ENCODE measurements around the gene CKS1B. TPM values are rescaled to one million over a fixed set of nuclear protein-coding genes. Genes with fewer than 3 reads are reported as not detected.

The CKS1B gene
- total RNA-seq, 1 donor from 2014 or later = 16.0 TPM

DNA sequence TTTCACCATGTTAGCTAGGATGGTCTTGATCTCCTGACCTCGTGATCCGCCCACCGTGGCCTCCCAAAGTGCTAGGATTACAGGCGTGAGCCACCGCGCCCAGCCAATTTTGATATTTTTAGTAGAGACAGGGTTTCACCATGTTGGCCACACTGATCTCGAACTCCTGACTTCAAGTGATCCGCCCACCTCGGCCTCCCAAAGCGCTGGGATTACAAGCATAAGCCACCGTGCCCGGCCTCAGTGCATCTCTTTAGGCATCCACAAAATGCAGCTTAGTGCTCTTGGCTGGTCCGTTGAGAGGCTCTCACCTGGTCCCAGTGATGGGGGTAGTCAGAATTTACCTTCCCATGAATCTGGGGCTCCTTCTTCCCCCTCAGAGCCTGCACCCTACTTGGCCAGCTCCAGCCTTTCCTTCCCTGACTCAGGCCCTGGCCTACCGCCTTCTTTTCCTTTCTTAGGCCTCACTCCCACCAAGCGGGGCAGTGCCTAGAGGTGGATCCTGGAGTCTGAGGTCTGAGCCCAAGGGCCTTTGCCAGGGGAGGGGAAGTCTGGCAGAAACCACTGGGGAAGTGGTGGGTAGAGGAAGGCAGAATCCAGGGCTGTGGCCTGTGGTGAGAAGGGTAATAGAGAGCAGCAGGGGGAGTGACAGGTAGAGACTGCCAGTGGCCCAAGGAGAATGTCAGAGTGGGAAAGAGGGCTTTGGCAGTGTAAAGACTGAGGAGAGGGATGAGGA lies 22.7 kb downstream of the CKS1B start:
- intact Hi-C loops (cut with DNase I) = no loop called here
- no peak for DNase-seq (ENCODE audit: low spot score)

DNA sequence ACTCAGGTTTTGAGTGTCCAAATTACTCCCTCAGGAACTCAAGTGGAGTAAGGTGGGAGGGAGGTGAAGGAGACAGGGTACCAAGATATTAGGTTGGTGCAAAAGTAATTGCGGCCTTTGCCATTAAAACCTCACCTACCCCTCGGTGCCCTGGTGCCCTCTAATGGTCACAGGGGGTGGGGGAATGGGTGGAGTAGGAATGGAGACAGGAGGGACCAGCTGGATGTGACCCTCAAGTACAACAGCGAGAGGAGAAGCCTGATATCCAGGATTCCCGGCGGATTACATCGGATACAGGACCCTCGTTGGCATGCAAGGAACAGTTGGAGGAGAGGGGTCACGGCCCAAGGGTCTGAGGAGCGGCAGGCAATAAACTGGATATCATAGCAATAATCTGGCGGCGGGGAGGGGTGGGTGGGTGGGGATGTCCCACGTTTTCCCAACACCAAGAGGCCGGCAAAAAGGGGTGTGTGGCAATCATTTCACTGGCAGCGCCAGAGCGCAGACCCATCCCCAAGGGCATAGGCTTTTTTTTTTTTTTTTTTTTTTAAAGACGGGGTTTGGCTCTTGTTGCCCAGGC lies 23.8 kb downstream of the CKS1B start:
- no peak for DNase-seq (ENCODE audit: low spot score)
- intact Hi-C loops (cut with DNase I) = loop anchor here (2.0 kb wide), 1 partner anchor 35 kb away; no protein-coding TSS in a partner anchor

DNA sequence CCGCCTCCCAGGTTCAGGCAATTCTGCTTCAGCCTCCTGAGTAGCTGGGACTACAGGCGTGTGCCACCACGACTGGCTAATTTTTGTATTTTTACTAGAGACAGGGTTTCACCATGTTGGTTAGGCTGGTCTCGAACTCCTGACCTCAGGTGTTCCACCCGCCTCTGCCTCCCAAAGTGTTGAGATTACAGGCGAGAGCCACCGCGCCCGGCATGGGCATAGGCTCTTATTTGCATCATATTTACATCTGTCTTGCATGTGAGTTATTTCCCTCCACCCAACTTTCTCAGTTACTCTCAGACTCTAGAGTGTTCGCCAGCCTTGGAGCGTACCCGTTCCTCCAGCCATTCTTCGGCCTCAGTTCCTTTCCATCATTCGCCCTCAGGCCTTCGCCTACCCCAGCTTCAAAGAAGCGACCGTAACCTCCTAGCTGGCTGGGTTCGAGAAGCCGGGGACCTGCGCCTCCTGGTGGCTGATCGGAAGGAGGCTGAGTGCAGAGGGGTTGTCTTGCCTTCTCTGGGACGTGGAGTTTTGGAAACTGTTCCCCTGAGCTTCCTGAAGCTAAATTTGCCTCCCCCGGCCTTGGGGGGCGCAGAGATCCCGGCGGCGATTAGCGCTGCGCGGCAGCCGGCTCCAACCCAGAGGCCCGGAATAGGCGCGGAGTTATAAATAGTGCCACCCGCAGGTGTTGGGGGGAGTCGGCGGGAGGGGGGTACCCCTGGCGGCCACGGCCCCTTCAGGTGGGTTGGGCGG lies 24.5 kb downstream of the CKS1B start:
- intact Hi-C loops (cut with DNase I) = loop anchor here (2.0 kb wide), 1 partner anchor 36 kb away; no protein-coding TSS in a partner anchor
- DNase-seq (ENCODE audit: low spot score) = peak; percentile 91

DNA sequence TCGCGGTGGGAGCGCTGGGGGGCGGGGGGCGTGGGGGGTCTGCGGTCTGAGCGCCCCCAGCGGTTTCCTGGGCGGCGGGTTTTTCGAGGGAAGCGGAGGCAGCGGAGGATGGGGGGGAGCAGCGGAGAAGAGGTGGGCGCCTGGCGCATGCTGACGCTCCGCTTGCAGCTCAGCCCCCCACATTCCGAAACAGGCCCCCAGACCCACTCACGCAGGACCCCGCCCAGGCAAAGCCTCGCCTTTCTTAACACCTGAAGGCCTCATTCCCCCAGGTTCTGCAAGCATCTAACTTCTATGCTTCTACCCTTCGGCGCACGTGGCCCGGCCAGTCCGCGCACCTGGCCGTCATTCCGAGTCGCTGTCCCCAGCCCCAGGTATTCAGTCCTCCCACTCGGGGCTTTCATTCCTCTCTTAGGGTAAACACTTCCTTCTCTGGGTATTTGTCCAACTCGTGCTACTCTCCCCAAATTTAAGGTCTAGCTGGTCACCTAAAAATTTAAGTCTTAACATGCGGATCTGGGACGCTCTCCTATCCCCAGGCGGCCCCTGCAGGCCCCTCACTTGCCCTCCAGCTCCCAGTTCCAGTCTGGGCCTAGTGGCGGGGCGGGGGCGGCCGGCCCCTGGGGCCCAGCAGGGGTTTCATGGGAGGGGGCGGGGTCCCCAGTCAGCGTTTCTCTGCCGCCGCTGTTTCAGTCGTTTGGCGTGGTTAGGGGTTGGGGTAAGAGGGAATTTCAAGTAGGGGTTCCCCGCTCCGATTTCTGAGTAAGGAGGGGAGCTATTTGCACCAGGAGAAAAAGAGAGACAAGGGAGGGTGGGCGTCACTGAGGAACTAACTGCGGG lies 25.3 kb downstream of the CKS1B start:
- DNase-seq (ENCODE audit: low spot score) = no peak
- intact Hi-C loops (cut with DNase I) = loop anchor here (2.0 kb wide), 4 partner anchors 17 to 441 kb away; partner anchors contain the start of genes CKS1B and UBE2Q1

DNA sequence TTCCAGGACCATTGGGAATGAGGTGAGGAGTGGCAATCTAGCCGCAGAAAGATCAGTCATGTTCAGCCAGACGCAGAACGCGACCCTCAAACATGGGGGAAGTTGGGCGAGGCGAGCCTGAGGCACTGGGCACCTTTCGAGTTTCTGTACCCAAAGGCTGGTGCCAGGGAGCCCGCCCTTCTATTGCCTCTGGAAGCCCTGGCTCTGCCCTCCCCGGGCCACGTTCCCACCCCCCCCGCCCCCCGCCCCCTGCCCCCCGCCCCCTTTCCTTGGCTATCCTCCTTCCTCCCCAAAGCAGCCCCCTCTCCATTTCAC lies 25.9 kb downstream of the CKS1B start:
- intact Hi-C loops (cut with DNase I) = loop anchor here (2.0 kb wide), 3 partner anchors 16 to 442 kb away; partner anchors contain the start of genes CKS1B and UBE2Q1
- DNase-seq (ENCODE audit: low spot score) = no peak

DNA sequence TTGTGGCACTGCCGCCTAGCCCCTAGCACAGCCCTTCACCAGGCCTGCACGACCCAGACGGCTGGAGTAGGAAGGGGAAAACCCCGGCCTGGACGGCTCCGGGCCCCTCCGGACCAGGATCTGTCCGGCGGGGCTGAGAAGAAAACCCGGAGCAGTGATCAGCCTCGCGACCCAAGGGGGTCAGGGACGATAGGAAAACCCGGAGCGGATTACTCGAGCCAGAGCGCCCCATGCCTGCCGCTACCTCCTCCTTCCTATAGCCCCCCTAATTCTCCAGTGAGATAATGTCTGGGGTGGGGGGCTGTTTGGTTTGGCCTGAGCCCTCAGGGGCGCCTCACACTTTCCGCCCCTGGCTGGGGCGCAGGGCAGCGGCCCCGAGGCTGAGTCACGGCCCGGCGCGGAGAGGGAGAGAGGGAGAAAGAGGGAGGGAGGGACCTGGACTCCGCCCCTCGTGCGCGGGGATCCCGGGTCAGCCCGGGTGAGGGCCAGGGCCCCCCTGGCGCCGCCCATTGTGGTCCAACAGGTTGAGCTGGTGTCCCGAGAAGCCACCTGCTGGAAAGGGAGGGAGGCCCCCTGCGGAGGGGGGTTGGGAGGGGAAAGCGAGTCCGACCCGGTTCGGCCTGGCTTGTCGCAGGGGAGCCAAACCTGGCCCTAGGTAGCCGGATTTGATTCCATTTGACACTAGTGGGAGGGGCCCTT lies 26.4 kb downstream of the CKS1B start:
- DNase-seq (ENCODE audit: low spot score) = peak; percentile 93
- intact Hi-C loops (cut with DNase I) = loop anchor here (2.0 kb wide), 3 partner anchors 16 to 442 kb away; partner anchors contain the start of genes CKS1B and UBE2Q1

DNA sequence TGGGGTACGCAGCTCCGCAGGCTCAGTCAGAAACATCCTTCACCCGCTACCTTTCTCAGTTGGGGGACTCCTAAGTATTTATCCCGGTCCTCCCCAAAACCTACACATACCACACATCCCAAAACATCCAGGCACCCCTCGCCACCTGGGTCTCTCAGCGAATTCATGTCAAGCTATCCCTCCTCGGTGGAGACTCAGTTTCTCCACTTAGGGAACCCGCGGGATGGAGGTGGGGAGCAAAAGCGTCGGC lies 26.9 kb downstream of the CKS1B start:
- intact Hi-C loops (cut with DNase I) = loop anchor here (2.0 kb wide), 3 partner anchors 15 to 443 kb away; partner anchors contain the start of genes CKS1B and UBE2Q1

DNA sequence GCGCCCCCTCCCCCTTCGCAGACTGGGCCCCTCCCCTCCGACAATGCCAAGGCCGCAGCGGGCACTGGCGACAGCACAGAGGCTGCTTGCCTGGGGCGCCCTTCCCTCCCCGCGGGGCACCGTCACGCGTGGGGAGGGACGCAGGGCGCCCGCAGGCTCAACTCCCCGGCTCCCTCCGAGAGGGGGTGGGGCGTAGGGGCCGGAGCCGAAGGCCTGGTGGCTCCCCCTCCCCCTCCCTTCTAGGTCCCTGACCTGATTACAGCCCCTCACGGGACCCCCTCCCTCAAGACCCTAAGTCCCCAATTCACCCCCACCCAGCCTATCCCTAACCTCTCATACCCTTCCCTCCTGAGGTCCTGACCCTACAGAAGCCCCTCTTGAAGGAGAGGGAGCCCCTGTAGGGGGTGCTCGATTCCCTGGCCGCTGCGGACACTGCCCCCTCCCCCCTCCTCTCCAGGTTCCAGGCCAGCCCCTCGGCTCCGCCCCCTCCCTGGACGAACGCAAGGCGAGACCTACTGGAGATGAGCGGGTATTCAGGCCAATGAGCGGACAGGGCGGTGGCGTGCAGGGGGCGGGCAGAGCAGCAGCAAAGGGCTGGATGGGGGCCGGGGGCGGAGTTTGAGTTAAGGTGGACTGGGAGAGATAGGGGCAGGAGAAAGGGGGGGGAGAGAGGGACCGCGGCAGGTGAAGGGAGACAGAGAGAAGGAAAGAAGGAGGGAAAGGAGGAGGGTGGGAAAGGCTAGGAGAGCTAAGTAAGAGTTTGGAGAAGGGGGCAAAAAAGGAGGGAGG lies 27.4 kb downstream of the CKS1B start:
- intact Hi-C loops (cut with DNase I) = loop anchor here (2.0 kb wide), 4 partner anchors 15 to 443 kb away; partner anchors contain the start of genes ADAM15, CKS1B and UBE2Q1
- DNase-seq (ENCODE audit: low spot score) = peak; percentile 100

More for the DNA sequence above, 26.9 kb downstream of the CKS1B start:
- DNase-seq (ENCODE audit: low spot score) = no peak

DNA sequence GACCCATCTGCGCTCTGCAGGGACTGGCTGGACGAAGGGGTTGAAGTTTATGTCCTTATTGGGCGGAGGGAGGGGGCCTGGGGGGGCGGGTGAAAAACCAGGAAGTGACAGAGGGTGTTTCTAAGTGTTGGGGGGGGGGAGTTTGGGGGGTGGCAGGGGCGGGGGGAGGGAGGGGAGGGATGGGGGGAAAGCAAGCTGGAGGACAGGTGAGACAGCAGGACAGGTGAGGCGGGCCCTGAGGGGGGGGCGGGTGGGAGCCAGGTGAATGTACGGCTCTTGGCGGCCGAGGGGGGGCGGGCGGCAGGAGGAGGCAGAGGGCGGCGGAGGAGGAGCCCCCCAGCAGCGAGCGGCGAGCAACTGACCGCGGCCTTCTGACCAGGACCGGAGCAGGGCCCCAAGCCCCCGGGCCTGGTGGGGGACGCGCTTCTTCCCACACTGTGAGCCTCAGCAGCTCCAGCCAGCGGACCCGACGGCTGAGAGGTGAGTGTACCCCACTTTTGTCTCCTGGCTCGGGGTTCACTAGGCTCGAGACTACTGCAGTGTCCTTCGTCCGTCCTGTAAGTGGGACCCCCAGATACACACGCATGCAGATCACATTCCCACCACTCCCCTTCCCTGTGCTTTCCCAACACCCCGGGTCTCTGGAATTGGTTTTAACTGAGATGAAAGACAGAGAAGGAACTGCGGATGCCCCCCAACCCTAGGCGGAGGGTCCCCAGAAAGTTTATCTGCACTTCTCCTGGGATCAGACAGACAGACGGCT lies 28.2 kb downstream of the CKS1B start, which contains the start of gene ZBTB7B:
Gene ZBTB7B, plus strand, starts transcription at position 339 of the 763 bp plus-strand sequence. CDS start 11,859 bp downstream, outside the sequence.
- intact Hi-C loops (cut with DNase I) = loop anchor here (2.0 kb wide), 1 partner anchor 48 kb away; the partner anchor contains the start of gene ADAM15

DNA sequence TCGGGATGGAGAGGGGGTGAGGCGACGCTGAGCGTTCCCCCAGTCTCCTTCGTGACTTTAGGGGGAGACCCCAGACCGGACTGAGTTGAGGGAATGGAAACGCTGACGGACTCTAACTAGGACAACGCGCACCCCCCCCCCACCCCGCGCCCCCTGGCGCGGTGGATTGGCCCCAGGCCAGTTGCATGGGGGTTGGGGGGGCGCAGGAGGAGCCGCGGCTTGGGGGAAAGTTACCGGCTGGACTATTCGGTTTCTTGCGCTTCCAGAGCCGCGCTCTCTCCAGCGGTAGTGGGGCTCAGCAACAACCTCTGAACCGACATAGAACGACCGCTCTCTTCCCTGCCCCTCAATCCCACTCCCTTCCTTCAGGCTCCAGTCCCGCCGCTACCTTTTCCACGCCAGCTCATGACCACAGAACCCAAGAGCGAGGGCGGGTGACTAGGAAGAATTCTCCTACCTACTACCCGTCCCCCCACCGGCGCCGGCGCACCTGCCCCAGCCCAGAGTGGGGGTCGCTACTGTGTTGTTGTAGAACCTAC lies 28.8 kb downstream of the CKS1B start:
- intact Hi-C loops (cut with DNase I) = loop anchor here (2.0 kb wide), 1 partner anchor 48 kb away; the partner anchor contains the start of gene ADAM15
- no peak for DNase-seq (ENCODE audit: low spot score)

More for the DNA sequence above, 28.2 kb downstream of the CKS1B start, which contains the start of gene ZBTB7B:
- no peak for DNase-seq (ENCODE audit: low spot score)

DNA sequence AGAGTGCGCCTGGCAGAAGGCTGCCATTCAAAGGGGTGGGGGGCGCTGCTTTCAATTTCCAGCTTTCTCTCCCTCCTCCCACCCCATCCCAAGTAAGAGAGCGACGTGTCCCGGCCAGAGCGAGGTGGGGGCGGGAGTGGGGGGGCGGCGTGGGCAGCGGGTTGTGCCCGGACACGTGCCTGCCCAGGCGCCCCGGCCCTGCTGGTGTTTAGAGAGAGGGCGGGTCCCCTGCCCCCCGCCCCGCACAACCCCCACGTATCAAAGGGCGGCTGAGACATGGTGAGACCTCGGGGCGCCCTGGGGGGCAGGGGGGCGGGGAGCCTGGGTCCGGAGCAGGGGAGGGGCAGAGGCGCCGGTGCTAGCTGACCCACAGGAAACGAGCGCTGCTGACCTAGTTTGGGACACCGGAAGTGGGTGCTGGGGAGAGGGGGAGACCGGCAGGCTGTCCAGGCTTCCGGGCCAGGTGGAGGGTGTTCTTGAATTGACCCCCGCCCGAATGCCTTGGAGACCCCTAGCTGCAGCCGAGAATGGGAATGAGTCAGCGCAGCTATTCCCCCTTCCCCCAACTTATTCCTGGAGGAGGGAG lies 29.4 kb downstream of the CKS1B start:
- intact Hi-C loops (cut with DNase I) = loop anchor here (2.0 kb wide), 1 partner anchor 47 kb away; the partner anchor contains the start of gene ADAM15
- DNase-seq (ENCODE audit: low spot score) = peak; percentile 90

DNA sequence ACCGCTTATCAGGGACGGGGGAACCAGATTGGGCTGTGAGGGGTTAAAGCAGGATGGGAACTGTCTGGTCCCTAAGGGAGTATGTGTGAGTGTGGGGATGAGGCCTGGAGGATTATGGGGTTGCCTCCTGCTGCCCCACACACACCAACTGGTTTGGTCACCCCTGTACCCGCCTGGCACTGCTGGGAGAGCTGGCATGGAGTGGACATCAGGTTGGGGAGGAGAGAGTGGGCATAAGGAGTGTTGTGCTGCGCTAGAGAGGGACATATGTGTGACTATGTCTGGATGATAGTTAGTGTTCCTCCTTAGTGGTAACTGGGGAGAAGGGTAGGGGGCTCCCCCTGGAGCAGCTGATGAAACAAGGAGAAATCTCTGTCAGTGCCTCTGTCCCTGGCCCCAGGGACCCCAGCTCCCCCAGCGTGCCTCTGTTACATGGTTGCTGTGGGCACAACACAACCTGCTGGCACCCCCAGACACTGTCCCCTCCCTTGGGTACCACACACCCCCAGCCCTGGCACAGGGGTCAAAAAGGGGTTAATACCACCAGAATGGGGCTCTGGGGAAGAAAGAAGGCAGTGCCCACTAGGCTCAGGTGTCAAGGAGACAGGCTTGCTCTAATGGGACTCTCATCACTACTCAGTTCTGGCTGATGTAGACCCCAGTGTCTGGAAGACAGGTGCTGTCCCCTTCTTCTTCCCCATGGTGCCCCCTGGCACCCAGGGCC lies 30.0 kb downstream of the CKS1B start:
- intact Hi-C loops (cut with DNase I) = no loop called here
- no peak for DNase-seq (ENCODE audit: low spot score)

DNA sequence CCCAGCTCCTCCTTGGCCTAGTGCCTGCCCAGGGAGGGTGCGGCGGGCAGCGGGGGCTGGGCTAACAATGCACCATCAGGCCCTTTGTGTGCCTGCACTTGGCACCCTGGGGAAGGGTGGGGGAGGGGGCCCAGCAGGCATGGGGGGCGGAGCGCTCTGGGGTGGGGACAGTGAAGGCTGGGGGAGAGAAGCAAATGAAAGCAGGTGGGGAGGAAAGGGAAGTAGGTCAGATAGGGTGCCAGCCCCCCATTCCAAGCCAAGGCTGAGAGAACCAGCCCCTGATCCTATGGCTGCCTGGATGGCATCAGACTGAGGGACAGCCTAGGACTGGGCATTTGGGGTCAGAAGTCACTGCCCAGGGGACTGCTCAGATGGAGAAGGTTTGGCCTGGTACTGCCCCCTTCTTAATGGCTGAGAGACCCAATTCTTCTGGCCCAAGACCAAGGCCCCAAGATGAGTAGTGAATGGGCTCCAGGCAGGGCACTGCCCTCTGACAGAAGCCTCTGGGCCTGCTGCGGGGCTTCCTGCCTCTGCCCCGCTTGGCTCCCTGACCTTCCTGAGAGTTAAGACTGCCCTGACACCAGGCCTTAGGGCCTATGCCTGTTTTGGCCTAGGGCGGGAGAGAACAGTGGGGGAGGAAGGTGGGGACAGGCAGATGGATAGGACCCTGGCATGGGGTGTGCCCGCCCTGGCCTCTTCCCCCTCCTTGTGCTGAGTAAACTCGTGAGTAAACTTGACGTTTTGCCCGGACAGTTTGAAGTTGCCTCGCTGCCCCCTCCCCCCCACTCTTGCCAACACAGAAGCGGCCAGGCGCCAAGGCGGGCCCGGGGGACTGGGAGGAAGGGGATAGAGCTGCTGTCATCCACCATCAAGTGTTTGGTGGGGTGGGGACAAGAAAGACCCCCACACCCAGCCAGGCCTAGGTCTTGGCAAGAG lies 30.9 kb downstream of the CKS1B start:
- intact Hi-C loops (cut with DNase I) = no loop called here
- DNase-seq (ENCODE audit: low spot score) = peak; percentile 89

DNA sequence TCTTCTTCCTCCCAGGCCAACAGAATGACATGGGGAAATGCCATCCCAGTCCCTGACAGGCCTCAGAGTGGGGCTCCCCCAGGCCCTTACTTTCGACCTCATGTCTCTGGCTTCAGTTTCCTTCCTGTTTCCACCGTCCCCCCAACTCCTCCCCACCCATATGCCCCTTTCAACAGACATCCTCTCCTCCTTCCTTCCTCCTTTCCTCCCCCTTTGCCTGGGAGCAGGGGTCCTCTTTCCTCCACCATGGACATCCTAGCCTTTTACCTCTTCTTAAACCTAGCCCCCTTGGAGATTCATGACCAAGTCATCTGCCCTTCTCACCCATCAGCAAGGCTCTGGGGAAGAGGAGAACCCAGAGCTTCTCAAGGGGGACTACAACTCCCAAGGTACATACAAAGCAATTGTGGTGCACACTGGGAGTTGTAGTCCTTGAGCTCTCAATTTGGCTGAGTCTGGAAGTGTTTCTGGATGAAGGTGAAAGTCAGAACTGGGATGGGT lies 32.2 kb downstream of the CKS1B start:
- DNase-seq (ENCODE audit: low spot score) = no peak
- intact Hi-C loops (cut with DNase I) = no loop called here

Measured in cardiac septum (tissue), 1 donor.